Panc1 (cell line): ENCODE results near the gene OPHN1.

ENCODE experiments used
- POLR2AphosphoS5 ChIP-seq: IDR thresholded peaks from 2 replicates; pipeline ENCODE4 v1.6.1; 2012; ENCODE audit warnings: mild to moderate bottlenecking, low read depth, low read length, moderate library complexity
- SIN3A ChIP-seq: IDR thresholded peaks from 2 replicates; pipeline ENCODE4 v1.6.1; 2012; ENCODE audit warnings: low read depth, mild to moderate bottlenecking, low read length, moderate library complexity, borderline replicate concordance; ENCODE audit not compliant: insufficient read depth
- TF ChIP-seq, protein P1 (sequence below): fragments of 450-650 bp; IDR thresholded peaks from 2 replicates; pipeline ENCODE4 v1.5.1; 2017; ENCODE audit warnings: mild to moderate bottlenecking
- TF ChIP-seq, protein P2 (sequence below), 2 experiments: IDR thresholded peaks; 2 replicates each; pipeline ENCODE4 v1.6.1; 2011 to 2012; ENCODE audit warnings: low read depth in 2 of 2, control low read depth in 1 of 2, low read length in 1 of 2, mild to moderate bottlenecking in 1 of 2, moderate library complexity in 1 of 2; ENCODE audit not compliant: insufficient read depth in 1 of 2

DNA sequence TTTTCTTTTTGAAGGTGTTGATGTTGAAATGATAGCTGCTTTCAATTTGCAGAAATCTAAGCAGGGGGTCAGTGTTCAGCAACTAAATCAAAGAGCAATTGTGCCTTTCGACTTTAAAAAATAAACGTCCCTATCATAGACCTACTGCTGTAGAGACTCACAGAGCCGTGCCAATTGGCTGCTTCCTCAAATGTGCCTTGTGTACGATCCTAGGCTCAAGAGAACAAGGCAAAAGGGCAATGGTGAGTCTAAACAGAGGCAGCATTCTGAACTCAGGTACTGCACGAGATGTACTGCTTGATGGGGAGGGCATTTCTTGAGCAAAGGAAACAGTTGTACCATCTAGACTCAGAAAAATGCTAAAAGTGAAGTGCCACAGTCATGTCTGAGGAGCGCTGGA, 29.8 kb downstream of the OPHN1 start:
- TF ChIP-seq, protein P1, sequence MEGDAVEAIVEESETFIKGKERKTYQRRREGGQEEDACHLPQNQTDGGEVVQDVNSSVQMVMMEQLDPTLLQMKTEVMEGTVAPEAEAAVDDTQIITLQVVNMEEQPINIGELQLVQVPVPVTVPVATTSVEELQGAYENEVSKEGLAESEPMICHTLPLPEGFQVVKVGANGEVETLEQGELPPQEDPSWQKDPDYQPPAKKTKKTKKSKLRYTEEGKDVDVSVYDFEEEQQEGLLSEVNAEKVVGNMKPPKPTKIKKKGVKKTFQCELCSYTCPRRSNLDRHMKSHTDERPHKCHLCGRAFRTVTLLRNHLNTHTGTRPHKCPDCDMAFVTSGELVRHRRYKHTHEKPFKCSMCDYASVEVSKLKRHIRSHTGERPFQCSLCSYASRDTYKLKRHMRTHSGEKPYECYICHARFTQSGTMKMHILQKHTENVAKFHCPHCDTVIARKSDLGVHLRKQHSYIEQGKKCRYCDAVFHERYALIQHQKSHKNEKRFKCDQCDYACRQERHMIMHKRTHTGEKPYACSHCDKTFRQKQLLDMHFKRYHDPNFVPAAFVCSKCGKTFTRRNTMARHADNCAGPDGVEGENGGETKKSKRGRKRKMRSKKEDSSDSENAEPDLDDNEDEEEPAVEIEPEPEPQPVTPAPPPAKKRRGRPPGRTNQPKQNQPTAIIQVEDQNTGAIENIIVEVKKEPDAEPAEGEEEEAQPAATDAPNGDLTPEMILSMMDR: no peak
- no peak for TF ChIP-seq SIN3A
- TF ChIP-seq POLR2AphosphoS5: no peak
- TF ChIP-seq, protein P2, sequence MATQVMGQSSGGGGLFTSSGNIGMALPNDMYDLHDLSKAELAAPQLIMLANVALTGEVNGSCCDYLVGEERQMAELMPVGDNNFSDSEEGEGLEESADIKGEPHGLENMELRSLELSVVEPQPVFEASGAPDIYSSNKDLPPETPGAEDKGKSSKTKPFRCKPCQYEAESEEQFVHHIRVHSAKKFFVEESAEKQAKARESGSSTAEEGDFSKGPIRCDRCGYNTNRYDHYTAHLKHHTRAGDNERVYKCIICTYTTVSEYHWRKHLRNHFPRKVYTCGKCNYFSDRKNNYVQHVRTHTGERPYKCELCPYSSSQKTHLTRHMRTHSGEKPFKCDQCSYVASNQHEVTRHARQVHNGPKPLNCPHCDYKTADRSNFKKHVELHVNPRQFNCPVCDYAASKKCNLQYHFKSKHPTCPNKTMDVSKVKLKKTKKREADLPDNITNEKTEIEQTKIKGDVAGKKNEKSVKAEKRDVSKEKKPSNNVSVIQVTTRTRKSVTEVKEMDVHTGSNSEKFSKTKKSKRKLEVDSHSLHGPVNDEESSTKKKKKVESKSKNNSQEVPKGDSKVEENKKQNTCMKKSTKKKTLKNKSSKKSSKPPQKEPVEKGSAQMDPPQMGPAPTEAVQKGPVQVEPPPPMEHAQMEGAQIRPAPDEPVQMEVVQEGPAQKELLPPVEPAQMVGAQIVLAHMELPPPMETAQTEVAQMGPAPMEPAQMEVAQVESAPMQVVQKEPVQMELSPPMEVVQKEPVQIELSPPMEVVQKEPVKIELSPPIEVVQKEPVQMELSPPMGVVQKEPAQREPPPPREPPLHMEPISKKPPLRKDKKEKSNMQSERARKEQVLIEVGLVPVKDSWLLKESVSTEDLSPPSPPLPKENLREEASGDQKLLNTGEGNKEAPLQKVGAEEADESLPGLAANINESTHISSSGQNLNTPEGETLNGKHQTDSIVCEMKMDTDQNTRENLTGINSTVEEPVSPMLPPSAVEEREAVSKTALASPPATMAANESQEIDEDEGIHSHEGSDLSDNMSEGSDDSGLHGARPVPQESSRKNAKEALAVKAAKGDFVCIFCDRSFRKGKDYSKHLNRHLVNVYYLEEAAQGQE (IDR thresholded peaks at IDR 0.05; ENCODE audit: insufficient read depth in 1 of 2, low read depth in 2 of 2, low read length in 1 of 2): no peak
